ENCODE data around the gene PPP6C.
"Not testable (repeated sequence)": the region's sequence is repeated elsewhere in the genome, so short reads cannot be mapped to it uniquely, and the experiment has no call there.

PPP6C gene

GRCh38 chr9:125218621-125219020 lies 29.0 kb upstream of the PPP6C start:
- H3K27ac ChIP-seq (ENCODE audit: low read depth, low read length), result no peak overlapping the region
- H3K4me1 ChIP-seq (ENCODE audit: control insufficient read depth in 1 of 2, insufficient read depth in 2 of 2, low read length in 2 of 2), result no peaks in the 10 kb centered on the region
- no peaks in the 10 kb centered on the region for H3K27me3 ChIP-seq (ENCODE audit: control insufficient read depth in 1 of 2, insufficient read depth in 2 of 2, low read length in 2 of 2)
- H3K9me3 ChIP-seq (ENCODE audit: control insufficient read depth in 1 of 2, low read length in 2 of 2), result no peaks in the 10 kb centered on the region
- peaks cover 0 to 18% of the 10 kb centered on the region in 2 donors for H3K36me3 ChIP-seq (ENCODE audit: control insufficient read depth in 1 of 2, insufficient read depth in 2 of 2, low read length in 2 of 2)
- H3K4me3 ChIP-seq (ENCODE audit: low read depth in 1 of 2, low read length in 2 of 2), result no peak overlapping the region
- H3K9ac ChIP-seq (ENCODE audit: low read depth in 1 of 2, low read length in 2 of 2), result no peak overlapping the region

GRCh38 chr9:125214186-125214585 lies 24.6 kb upstream of the PPP6C start:
- Histone ChIP-seq H3K27me3 (ENCODE audit: control insufficient read depth in 1 of 2, insufficient read depth in 2 of 2, low read length in 2 of 2) (no peaks in the 10 kb centered on the region), H3K4me3 (ENCODE audit: low read depth in 1 of 2, low read length in 2 of 2) (no peak overlapping the region), H3K27ac (ENCODE audit: low read depth, low read length) (no peak overlapping the region), H3K36me3 (ENCODE audit: control insufficient read depth in 1 of 2, insufficient read depth in 2 of 2, low read length in 2 of 2) (peaks cover 6 to 24% of the 10 kb centered on the region in 2 donors), H3K4me1 (ENCODE audit: control insufficient read depth in 1 of 2, insufficient read depth in 2 of 2, low read length in 2 of 2) (no peaks in the 10 kb centered on the region), H3K9me3 (ENCODE audit: control insufficient read depth in 1 of 2, low read length in 2 of 2) (no peaks in the 10 kb centered on the region), H3K9ac (ENCODE audit: low read depth in 1 of 2, low read length in 2 of 2) (no peak overlapping the region)

GRCh38 chr9:125204477-125204876 lies 14.9 kb upstream of the PPP6C start:
- peaks cover 1 to 6% of the 10 kb centered on the region in 2 donors for H3K4me1 ChIP-seq (ENCODE audit: control insufficient read depth in 1 of 2, insufficient read depth in 2 of 2, low read length in 2 of 2)
- peaks cover 7 to 25% of the 10 kb centered on the region in 2 donors for H3K36me3 ChIP-seq (ENCODE audit: control insufficient read depth in 1 of 2, insufficient read depth in 2 of 2, low read length in 2 of 2)
- H3K9me3 ChIP-seq (ENCODE audit: control insufficient read depth in 1 of 2, low read length in 2 of 2), result no peaks in the 10 kb centered on the region
- H3K27me3 ChIP-seq (ENCODE audit: control insufficient read depth in 1 of 2, insufficient read depth in 2 of 2, low read length in 2 of 2), result no peaks in the 10 kb centered on the region
- no peak overlapping the region for H3K27ac ChIP-seq (ENCODE audit: low read depth, low read length)
- no peak overlapping the region for H3K4me3 ChIP-seq (ENCODE audit: low read depth in 1 of 2, low read length in 2 of 2)
- H3K9ac ChIP-seq (ENCODE audit: low read depth in 1 of 2, low read length in 2 of 2), result no peak overlapping the region

GRCh38 chr9:125202846-125203618 lies 13.4 kb upstream of the PPP6C start:
- Histone ChIP-seq H3K4me1 (ENCODE audit: control insufficient read depth in 1 of 2, insufficient read depth in 2 of 2, low read length in 2 of 2) (peaks cover 3 to 8% of the 10 kb centered on the region in 2 donors), H3K27me3 (ENCODE audit: control insufficient read depth in 1 of 2, insufficient read depth in 2 of 2, low read length in 2 of 2) (no peaks in the 10 kb centered on the region), H3K36me3 (ENCODE audit: control insufficient read depth in 1 of 2, insufficient read depth in 2 of 2, low read length in 2 of 2) (peaks cover 6 to 22% of the 10 kb centered on the region in 2 donors), H3K4me3 (ENCODE audit: low read depth in 1 of 2, low read length in 2 of 2) (no peak overlapping the region), H3K27ac (ENCODE audit: low read depth, low read length) (no peak overlapping the region), H3K9ac (ENCODE audit: low read depth in 1 of 2, low read length in 2 of 2) (no peak overlapping the region), H3K9me3 (ENCODE audit: control insufficient read depth in 1 of 2, low read length in 2 of 2) (no peaks in the 10 kb centered on the region)

GRCh38 chr9:125200216-125201047 lies 10.8 kb upstream of the PPP6C start, which contains the start of gene RABEPK:
RABEPK (plus strand) TSS chr9:125200542; CDS start chr9:125203014, 2,472 bp downstream.
- H3K9me3 ChIP-seq (ENCODE audit: control insufficient read depth in 1 of 2, low read length in 2 of 2), result no peaks in the 10 kb centered on the region
- peak within 1 kb of the TSS; percentile 85 for H3K27ac ChIP-seq (ENCODE audit: low read depth, low read length)
- peaks cover 0 to 8% of the 10 kb centered on the region in 2 donors for H3K36me3 ChIP-seq (ENCODE audit: control insufficient read depth in 1 of 2, insufficient read depth in 2 of 2, low read length in 2 of 2)
- peaks cover 3 to 8% of the 10 kb centered on the region in 2 donors for H3K4me1 ChIP-seq (ENCODE audit: control insufficient read depth in 1 of 2, insufficient read depth in 2 of 2, low read length in 2 of 2)
- H3K9ac ChIP-seq (ENCODE audit: low read depth in 1 of 2, low read length in 2 of 2), result peak within 1 kb of the TSS; percentile 72 to 95
- peak within 1 kb of the TSS; percentile 82 to 94 for H3K4me3 ChIP-seq (ENCODE audit: low read depth in 1 of 2, low read length in 2 of 2)
- no peaks in the 10 kb centered on the region for H3K27me3 ChIP-seq (ENCODE audit: control insufficient read depth in 1 of 2, insufficient read depth in 2 of 2, low read length in 2 of 2)

DNA sequence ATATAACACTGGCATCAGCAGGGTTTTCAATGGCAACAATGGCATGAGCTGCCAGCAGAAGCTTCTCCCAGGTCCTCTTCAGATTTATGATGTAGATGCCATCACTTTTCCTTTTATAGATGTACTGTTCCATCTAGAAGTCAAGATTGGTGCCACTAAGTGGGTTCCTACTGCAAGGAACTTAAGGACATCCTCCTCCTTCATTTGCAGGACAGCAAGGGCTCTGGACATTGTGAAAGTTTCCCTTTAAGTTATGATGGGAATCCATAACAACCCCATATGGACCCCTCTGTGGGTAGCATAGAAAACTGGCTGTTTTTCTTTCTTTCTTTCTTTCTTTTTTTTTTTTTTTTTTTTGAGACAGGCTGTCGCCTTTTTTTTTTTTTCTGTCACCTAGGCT lies 6.0 kb upstream of the PPP6C start:
- H3K27me3 ChIP-seq (ENCODE audit: control insufficient read depth in 1 of 2, insufficient read depth in 2 of 2, low read length in 2 of 2); H3K9ac ChIP-seq (ENCODE audit: low read depth in 1 of 2, low read length in 2 of 2); H3K4me1 ChIP-seq (ENCODE audit: control insufficient read depth in 1 of 2, insufficient read depth in 2 of 2, low read length in 2 of 2); H3K4me3 ChIP-seq (ENCODE audit: low read depth in 1 of 2, low read length in 2 of 2); H3K27ac ChIP-seq (ENCODE audit: low read depth, low read length); H3K36me3 ChIP-seq (ENCODE audit: control insufficient read depth in 1 of 2, insufficient read depth in 2 of 2, low read length in 2 of 2); H3K9me3 ChIP-seq (ENCODE audit: control insufficient read depth in 1 of 2, low read length in 2 of 2): not testable (repeated sequence)

DNA sequence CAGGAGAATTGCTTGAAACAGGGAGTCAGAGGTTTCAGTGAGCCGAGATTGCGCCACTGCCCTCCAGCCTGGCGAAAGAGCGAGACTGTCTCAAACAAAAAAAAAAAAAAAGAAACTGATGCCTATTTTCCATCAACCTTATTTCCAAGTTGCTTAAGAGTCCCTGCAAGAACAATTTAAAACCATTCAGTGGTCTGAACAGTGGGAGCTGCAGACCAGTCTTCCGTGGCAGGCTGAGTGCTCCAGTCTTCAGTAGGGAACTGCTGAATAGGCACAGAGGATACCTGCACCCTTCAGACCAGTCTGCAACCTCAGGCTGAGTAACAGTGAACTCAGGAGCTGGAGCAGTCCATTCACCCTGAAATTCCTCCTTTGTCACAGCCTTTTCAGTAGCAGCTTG lies 4.9 kb upstream of the PPP6C start:
- H3K9ac ChIP-seq (ENCODE audit: low read depth in 1 of 2, low read length in 2 of 2), result not testable (repeated sequence)

GRCh38 chr9:125190361-125190801 lies 778 bp upstream of the PPP6C start:
- peaks cover 7 to 9% of the 10 kb centered on the region in 2 donors for H3K4me1 ChIP-seq (ENCODE audit: control insufficient read depth in 1 of 2, insufficient read depth in 2 of 2, low read length in 2 of 2)
- peak overlapping the region; percentile 61 to 88 for H3K9ac ChIP-seq (ENCODE audit: low read depth in 1 of 2, low read length in 2 of 2)
- no peaks in the 10 kb centered on the region for H3K27me3 ChIP-seq (ENCODE audit: control insufficient read depth in 1 of 2, insufficient read depth in 2 of 2, low read length in 2 of 2)
- no peaks in the 10 kb centered on the region for H3K9me3 ChIP-seq (ENCODE audit: control insufficient read depth in 1 of 2, low read length in 2 of 2)
- H3K27ac ChIP-seq (ENCODE audit: low read depth, low read length), result peak overlapping the region; percentile 7
- peak overlapping the region; percentile 74 to 88 for H3K4me3 ChIP-seq (ENCODE audit: low read depth in 1 of 2, low read length in 2 of 2)
- H3K36me3 ChIP-seq (ENCODE audit: control insufficient read depth in 1 of 2, insufficient read depth in 2 of 2, low read length in 2 of 2), result no peaks in the 10 kb centered on the region

More for the DNA sequence above, 4.9 kb upstream of the PPP6C start:
- H3K4me1 ChIP-seq (ENCODE audit: control insufficient read depth in 1 of 2, insufficient read depth in 2 of 2, low read length in 2 of 2); H3K27me3 ChIP-seq (ENCODE audit: control insufficient read depth in 1 of 2, insufficient read depth in 2 of 2, low read length in 2 of 2); H3K9me3 ChIP-seq (ENCODE audit: control insufficient read depth in 1 of 2, low read length in 2 of 2); H3K27ac ChIP-seq (ENCODE audit: low read depth, low read length); H3K36me3 ChIP-seq (ENCODE audit: control insufficient read depth in 1 of 2, insufficient read depth in 2 of 2, low read length in 2 of 2); H3K4me3 ChIP-seq (ENCODE audit: low read depth in 1 of 2, low read length in 2 of 2): not testable (repeated sequence)

GRCh38 chr9:125189011-125189360 lies 617 bp downstream of the PPP6C start:
- peaks cover 7 to 9% of the 10 kb centered on the region in 2 donors for H3K4me1 ChIP-seq (ENCODE audit: control insufficient read depth in 1 of 2, insufficient read depth in 2 of 2, low read length in 2 of 2)
- H3K4me3 ChIP-seq (ENCODE audit: low read depth in 1 of 2, low read length in 2 of 2), result peak overlapping the region; percentile 74 to 88
- no peaks in the 10 kb centered on the region for H3K9me3 ChIP-seq (ENCODE audit: control insufficient read depth in 1 of 2, low read length in 2 of 2)
- no peaks in the 10 kb centered on the region for H3K27me3 ChIP-seq (ENCODE audit: control insufficient read depth in 1 of 2, insufficient read depth in 2 of 2, low read length in 2 of 2)
- no peaks in the 10 kb centered on the region for H3K36me3 ChIP-seq (ENCODE audit: control insufficient read depth in 1 of 2, insufficient read depth in 2 of 2, low read length in 2 of 2)
- peak overlapping the region; percentile 82 for H3K27ac ChIP-seq (ENCODE audit: low read depth, low read length)
- H3K9ac ChIP-seq (ENCODE audit: low read depth in 1 of 2, low read length in 2 of 2), result peak overlapping the region; percentile 93 to 98

- no peak overlapping the region for H3K27ac ChIP-seq (ENCODE audit: low read depth, low read length)
Measured at GRCh38 chr9:125183561-125183960, 6.0 kb downstream of the PPP6C start.

More at GRCh38 chr9:125183561-125183960, 6.0 kb downstream of the PPP6C start:
- Histone ChIP-seq H3K36me3 (ENCODE audit: control insufficient read depth in 1 of 2, insufficient read depth in 2 of 2, low read length in 2 of 2) (no peaks in the 10 kb centered on the region), H3K9ac (ENCODE audit: low read depth in 1 of 2, low read length in 2 of 2) (no peak overlapping the region), H3K9me3 (ENCODE audit: control insufficient read depth in 1 of 2, low read length in 2 of 2) (no peaks in the 10 kb centered on the region), H3K4me1 (ENCODE audit: control insufficient read depth in 1 of 2, insufficient read depth in 2 of 2, low read length in 2 of 2) (peaks cover 7 to 18% of the 10 kb centered on the region in 2 donors), H3K4me3 (ENCODE audit: low read depth in 1 of 2, low read length in 2 of 2) (no peak overlapping the region), H3K27me3 (ENCODE audit: control insufficient read depth in 1 of 2, insufficient read depth in 2 of 2, low read length in 2 of 2) (no peaks in the 10 kb centered on the region)

All from duodenal mucosa (tissue), 2 donors.